ENCODE results near the gene ANKRD11.

GRCh38 chr16:89344846-89345611 lies 145.3 kb downstream of the ANKRD11 start:
- TF ChIP-seq CTCF (IDR thresholded peaks at IDR 0.05; ENCODE audit: poor library complexity, severe bottlenecking) (no peak), TAF1 (IDR thresholded peaks at IDR 0.05; ENCODE audit: low read depth) (no peak), EZH2 (IDR thresholded peaks at IDR 0.05; ENCODE audit: borderline replicate concordance, insufficient read depth, low read length, poor library complexity, severe bottlenecking) (no peak), POLR2AphosphoS5 (IDR thresholded peaks at IDR 0.05) (no peak)
